Kidney (tissue), 14 donors: ENCODE data around the gene P2RX1. TPM values are rescaled to one million over a fixed set of nuclear protein-coding genes. Genes with fewer than 3 reads are reported as not detected.

Source experiments
- DNase-seq, 5 donors: peaks; one replicate each; pipeline ENCODE4 v3.0.0-alpha.2; 2013 to 2020
- FAIRE-seq: peaks from 2 replicates; lab custom pipeline; 2012; peaks lifted over from hg19 to GRCh38; lab: Jason Lieb, UNC
- H3K27ac ChIP-seq, 2 donors: one replicate each; pipeline ENCODE4 v1.7.0; 2013; ENCODE audit warnings: low read depth in 2 of 2, low read length in 2 of 2, inconsistent platforms in 1 of 2
- H3K27me3 ChIP-seq: one replicate; pipeline ENCODE4 v1.7.1; 2013; ENCODE audit warnings: low read length, inconsistent platforms; ENCODE audit not compliant: control insufficient read depth, insufficient read depth
- H3K36me3 ChIP-seq, 3 donors: one replicate each; pipeline versions ENCODE4 v1.7.0 to v1.7.1; 2013; ENCODE audit warnings: low read length in 3 of 3, control low read depth in 1 of 3, inconsistent platforms in 1 of 3; ENCODE audit not compliant: insufficient read depth in 3 of 3, control insufficient read depth in 2 of 3
- H3K4me1 ChIP-seq, 3 donors: one replicate each; pipeline versions ENCODE4 v1.7.0 to v1.7.1; 2013; ENCODE audit warnings: low read length in 3 of 3, inconsistent platforms in 1 of 3, low read depth in 1 of 3; ENCODE audit not compliant: control insufficient read depth in 2 of 3, insufficient read depth in 2 of 3
- H3K4me3 ChIP-seq, 3 donors: one replicate each; pipeline versions ENCODE4 v1.7.0 to v1.8.1; 2013; ENCODE audit warnings: low read length in 3 of 3, control low read depth in 1 of 3, inconsistent platforms in 1 of 3
- H3K9ac ChIP-seq, 3 donors: one replicate each; pipeline versions ENCODE4 v1.7.0 to v1.7.1; 2013; ENCODE audit warnings: low read length in 3 of 3, control low read depth in 1 of 3, inconsistent platforms in 1 of 3
- H3K9me3 ChIP-seq, 3 donors: one replicate each; pipeline versions ENCODE4 v1.7.0 to v1.7.1; 2013; ENCODE audit warnings: low read length in 3 of 3, control low read depth in 1 of 3, inconsistent platforms in 1 of 3; ENCODE audit not compliant: control insufficient read depth in 2 of 3, insufficient read depth in 1 of 3
- intact Hi-C: fragments of 100-400 bp; cut with DNase I; formaldehyde crosslinking; loops from one replicate; pipeline ENCODE4 v1.11.1; 2022
- polyA plus RNA-seq: library from polyadenylated mRNA; stranded (reverse); fragments of 350-450 nt; fragmentation: Illumina TruSeq; extraction: RNeasy Lipid Tissue Mini Kit (QIAGEN cat#74804); gene quantifications from one replicate; pipeline ENCODE4 v1.2.3, GENCODE V29; 2014; ENCODE audit warnings: low read depth, low replicate concordance; ENCODE audit not compliant: insufficient read depth
- total RNA-seq: library from RNA; stranded (reverse); fragmentation: NEBNext Ultra II Directional; extraction: Animal tissue kit (Norgen Biotek cat#: 25700); gene quantifications from one replicate; pipeline ENCODE4 v1.2.1, GENCODE V29; 2021
- TF ChIP-seq, protein P1 (sequence below): IDR thresholded peaks from 3 replicates; pipeline ENCODE4 v1.5.1; 2012; ENCODE audit warnings: mild to moderate bottlenecking, moderate library complexity, borderline replicate concordance; ENCODE audit not compliant: insufficient read depth; ENCODE audit errors: extremely low read depth
- donor health status: control.
- donor health status: control.
- donor health status: control.
- donor health status: control.
- donor health status: control.
- donor health status: DM: yes; HTN: yes; CAD: no.
- donor health status: Normal renal cell carcinoma (clear cell type).

Gene P2RX1
- total and polyA plus RNA-seq, 2 donors from 2014 or later, result 3.1 to 11.2 TPM

DNA sequence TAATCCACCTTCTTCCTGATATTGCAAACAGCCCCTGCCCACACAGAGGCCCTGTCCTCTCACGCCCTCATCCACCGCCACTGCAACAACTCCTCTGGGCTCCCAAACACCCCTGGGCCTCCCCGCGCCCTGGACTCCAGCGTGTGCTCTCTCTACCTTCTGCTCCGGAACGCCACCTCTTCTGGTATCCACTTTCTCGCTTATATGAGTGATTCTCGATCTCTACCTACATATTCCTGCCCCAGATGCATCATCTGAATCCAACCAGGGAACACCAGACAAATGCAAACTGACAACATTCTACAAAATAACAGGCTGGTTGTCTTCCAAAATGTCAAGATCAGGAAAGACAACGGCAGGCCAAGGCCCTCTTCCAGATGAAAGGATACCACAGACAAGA lies 42.4 kb downstream of the P2RX1 start:
- FAIRE-seq, result no peak
- H3K36me3 ChIP-seq, result no peaks in the 10 kb centered on the region
- intact Hi-C loops, result no loop called here

DNA sequence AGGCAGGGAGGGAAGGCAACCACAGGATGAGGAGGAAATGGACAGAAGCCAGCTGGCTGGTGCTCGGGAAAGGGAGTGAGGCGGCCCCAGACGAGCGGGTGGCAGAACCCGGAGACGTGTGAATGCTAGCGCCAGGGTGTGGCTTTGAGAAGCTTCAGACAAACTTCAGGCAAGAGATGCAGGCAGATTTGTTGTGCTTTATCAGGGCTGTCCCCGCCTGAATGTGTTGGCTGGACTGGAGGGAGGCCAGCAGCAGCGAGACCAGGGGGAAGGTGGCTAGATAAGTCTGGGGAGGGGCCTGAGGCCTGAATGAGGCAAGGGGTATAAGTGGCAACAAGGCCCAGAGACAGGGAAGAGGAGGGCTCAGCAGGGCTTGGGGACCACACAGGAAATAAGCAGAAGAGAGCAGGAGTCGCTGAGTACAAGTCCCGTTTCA lies 45.4 kb downstream of the P2RX1 start:
- Histone ChIP-seq H3K27ac (no peak overlapping the region), H3K4me3 (no peak overlapping the region), H3K36me3 (no peaks in the 10 kb centered on the region), H3K9ac (no peak overlapping the region), H3K9me3 (no peaks in the 10 kb centered on the region), H3K4me1 (no peaks in the 10 kb centered on the region), H3K27me3 (no peaks in the 10 kb centered on the region)
- FAIRE-seq (no peak), DNase-seq (peak in 1 of 5 donors; percentile 33)
- intact Hi-C loops, result no loop called here
- TF ChIP-seq, protein P1, sequence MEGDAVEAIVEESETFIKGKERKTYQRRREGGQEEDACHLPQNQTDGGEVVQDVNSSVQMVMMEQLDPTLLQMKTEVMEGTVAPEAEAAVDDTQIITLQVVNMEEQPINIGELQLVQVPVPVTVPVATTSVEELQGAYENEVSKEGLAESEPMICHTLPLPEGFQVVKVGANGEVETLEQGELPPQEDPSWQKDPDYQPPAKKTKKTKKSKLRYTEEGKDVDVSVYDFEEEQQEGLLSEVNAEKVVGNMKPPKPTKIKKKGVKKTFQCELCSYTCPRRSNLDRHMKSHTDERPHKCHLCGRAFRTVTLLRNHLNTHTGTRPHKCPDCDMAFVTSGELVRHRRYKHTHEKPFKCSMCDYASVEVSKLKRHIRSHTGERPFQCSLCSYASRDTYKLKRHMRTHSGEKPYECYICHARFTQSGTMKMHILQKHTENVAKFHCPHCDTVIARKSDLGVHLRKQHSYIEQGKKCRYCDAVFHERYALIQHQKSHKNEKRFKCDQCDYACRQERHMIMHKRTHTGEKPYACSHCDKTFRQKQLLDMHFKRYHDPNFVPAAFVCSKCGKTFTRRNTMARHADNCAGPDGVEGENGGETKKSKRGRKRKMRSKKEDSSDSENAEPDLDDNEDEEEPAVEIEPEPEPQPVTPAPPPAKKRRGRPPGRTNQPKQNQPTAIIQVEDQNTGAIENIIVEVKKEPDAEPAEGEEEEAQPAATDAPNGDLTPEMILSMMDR, result no peak

More for the DNA sequence above, 42.4 kb downstream of the P2RX1 start:
- Histone ChIP-seq H3K4me1 (no peaks in the 10 kb centered on the region), H3K4me3 (no peak overlapping the region), H3K9ac (no peak overlapping the region), H3K9me3 (no peaks in the 10 kb centered on the region), H3K27me3 (no peaks in the 10 kb centered on the region), H3K27ac (no peak overlapping the region)
- TF ChIP-seq, protein P1, result no peak
- no peak for DNase-seq

GRCh38 chr17:3867606-3868005 lies 48.7 kb downstream of the P2RX1 start:
- Histone ChIP-seq H3K27ac (no peak overlapping the region), H3K4me3 (no peak overlapping the region), H3K4me1 (no peaks in the 10 kb centered on the region), H3K27me3 (no peaks in the 10 kb centered on the region), H3K36me3 (no peaks in the 10 kb centered on the region), H3K9ac (no peak overlapping the region), H3K9me3 (no peaks in the 10 kb centered on the region)
- FAIRE-seq (no peak), DNase-seq (peak in 1 of 5 donors; percentile 29)
- TF ChIP-seq, protein P1, result no peak
- intact Hi-C loops, result no loop called here

DNA sequence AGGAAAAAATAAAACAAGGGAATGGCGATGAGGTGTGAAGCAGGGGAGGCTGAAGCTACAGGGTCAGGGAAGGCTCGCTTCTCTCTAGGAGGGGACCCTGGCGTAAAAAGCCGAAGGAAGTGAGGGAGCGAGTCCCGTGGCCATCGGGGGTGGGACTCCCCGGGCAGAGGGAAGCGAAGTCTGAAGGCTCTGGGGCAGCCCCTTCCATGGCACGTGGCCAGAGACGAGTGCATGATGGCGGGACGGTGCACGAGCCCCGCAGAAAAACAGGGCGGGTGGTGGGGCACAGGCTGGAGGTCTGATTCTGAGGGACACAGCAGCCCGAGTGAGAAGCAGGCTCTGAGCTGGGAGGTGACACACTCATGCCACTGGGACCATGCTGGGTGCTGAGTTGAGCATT lies 49.2 kb downstream of the P2RX1 start:
- no peak overlapping the region for H3K4me3 ChIP-seq
- TF ChIP-seq, protein P1, result no peak
- DNase-seq, result no peak
- H3K36me3 ChIP-seq, result no peaks in the 10 kb centered on the region
- no peaks in the 10 kb centered on the region for H3K9me3 ChIP-seq
- no peak overlapping the region for H3K9ac ChIP-seq
- H3K27ac ChIP-seq, result no peak overlapping the region
- H3K27me3 ChIP-seq, result no peaks in the 10 kb centered on the region
- H3K4me1 ChIP-seq, result no peaks in the 10 kb centered on the region
- intact Hi-C loops, result no loop called here
- FAIRE-seq, result no peak
